ENCODE measurements around the gene ACAP2.
"Not testable (repeated sequence)": the region's sequence is repeated elsewhere in the genome, so short reads cannot be mapped to it uniquely, and the experiment has no call there.

The ACAP2 gene

DNA sequence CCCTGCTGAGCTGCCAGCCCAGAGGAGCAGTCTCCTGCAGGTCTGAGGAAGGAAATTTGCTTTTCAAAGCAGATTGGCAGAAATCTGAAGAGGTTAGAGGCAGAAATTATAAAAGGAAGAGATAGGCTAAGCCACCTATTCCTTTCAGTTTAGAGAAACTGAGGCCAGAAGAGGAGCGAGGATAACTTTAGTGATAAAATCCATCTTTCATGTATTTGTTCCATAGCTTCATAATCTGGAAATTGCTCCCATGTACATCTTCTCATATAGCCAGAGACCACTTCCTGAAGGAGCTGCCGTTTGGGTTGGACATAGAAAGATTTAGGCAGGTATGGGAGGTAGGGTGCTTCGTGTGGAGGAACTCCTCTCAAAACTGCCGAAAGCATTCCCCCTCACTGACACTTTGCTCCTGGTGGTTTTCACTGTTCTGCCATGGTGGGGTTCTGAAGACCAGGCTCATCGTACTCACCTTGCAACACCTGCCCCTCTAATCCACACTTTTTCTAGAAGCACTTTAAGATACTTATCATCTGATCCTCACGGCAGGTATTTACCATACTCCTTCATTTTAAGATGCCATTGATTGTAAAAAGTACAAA, 670 bp upstream of the ACAP2 start:
- DNase-seq, result peak; percentile 48

DNA sequence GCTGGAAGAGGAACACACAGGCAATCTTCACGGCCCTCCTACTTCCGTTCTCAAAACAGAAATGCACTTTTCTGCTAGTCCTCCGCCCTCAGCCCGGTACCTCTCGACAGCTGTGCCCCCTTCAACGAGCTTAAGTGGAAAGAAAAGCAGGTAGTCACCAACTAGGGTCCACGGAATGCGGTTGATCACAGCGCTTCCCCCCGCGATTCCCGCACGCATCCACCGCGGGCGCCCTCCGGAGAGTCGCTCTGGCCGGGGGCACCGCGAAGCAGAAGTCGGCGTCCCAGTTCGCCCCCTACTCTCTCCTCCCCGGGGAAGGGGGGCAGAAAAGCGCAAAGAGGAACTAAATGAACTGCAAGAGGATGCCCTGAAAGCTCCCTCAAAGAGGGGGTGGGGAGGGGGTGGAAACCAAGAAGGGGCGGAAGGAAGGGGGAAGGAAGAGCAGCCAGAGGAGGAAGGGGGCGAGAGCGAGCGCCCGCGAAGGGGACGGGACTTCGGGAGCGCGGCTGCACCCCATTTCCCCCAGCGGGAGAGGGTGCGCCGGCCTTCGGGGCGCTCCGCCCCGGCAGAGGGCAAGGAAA, 738 bp downstream of the ACAP2 start:
- DNase-seq, result peak; percentile 48

DNA sequence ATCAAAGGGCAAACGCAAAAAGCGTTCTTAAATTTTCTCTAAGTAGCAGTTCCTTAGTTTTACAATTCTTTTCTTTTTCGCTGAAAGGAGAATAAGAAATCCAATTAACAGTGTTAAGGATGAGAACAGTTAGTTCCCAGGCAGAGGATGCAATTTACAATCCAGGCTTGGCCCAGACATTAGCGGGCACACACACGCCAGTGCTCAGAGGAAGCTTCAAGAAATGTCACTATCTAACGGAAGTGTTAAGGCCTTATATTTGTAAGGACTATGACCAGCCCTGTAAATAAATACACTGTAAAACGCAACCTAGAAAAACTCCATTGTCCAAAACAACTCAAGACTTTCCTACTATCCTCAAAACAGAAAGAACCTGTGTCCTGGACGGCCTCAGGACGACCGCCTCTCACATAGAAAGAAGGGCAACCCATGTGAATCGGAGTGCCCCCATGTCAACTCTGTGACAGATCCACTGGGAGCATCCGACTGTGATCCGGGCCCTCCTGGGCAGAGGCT, 1.3 kb downstream of the ACAP2 start:
- peak; percentile 65 for DNase-seq

DNA sequence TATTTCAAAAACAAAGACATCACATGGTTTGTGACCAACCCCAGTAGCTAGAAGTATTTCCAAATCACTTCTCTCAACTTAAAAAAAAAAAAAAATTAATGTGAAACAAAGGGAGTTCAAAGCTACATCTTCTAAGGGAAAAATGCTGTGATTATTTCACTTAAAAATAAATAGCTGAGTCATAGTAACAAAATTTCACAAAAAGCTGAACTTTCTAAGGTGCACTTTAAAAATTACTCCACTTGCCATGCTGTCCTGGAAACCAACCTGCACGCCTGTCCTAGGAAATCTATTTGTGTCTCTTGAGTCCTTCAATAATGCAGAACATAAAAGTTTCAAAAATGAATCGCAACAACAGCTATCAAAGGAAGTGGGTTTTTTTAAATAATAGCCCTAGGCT, 1.8 kb downstream of the ACAP2 start:
- no peak for DNase-seq

DNA sequence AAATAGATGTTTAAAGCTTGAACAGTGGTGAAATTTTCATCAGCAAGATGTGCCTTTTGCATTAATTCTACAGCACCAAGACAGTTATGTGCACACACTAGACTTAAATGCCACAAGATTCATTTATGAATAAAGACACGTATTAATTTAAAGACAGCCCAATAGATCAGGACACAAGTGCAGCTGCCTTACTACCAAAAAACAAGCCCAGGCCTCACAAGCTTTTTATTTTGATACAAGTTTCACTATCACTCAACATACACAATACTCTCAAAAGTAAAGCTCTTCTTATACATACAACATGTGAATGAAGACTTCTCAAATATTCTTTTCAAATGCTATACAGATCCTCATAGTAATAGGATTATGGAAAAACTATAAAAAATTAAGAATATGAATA, 2.4 kb downstream of the ACAP2 start:
- no peak for DNase-seq

DNA sequence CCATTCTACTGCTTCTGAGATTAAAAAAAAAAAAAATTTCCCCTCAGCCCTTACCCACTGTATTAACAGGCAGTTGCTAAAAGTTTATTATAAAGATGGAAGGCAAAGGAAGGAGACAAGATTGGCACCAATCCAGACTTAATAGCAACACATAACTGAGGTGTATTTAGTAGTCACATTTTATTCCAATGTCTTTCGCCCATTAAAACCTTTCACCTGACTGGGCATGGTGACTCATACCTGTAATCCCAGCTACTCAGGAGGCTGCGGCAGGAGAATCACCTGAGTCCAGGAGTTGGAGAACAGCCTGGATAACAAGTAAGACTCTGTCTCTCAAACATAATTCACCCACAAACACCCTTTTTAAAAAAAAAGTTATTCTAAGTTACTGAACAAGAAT, 4.4 kb downstream of the ACAP2 start:
- peak; percentile 22 for DNase-seq

DNA sequence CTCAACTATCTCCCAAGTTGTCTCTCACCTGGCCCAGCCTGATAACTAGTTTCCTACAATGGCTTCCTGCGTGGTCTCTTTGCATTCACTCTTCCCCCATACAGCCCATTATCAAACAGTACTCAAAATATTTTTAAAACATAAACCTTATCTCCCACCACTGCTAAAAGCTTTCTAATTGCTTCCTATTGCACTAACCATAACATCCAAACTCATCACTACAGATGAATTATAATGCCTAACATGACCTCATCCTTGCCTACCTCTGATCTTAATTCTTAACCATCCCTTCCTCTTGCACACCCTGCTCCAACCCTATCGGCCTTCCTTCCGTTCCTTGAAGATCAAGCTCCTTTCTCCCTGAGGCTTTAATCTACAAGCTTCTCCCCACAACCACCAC, 17.0 kb downstream of the ACAP2 start:
- no peak for DNase-seq

DNA sequence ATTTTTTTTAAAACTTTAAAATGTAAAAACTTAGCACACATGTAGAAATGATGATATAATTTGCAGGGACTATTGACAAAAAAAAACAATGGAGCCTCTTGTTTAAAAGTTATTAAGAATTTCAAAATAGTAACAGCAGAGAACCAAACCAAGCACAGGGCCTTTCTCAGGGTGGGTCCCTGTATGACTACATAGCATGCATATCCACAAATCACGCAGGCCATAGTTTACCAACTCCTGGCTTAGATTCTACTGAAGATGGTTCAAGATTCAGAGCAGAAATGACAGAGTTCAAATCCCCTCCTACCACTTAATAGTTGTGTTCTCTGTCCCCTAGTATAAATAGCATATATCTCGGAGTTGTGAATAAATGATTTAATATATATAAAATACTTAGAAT, 19.0 kb downstream of the ACAP2 start:
- no peak for DNase-seq

DNA sequence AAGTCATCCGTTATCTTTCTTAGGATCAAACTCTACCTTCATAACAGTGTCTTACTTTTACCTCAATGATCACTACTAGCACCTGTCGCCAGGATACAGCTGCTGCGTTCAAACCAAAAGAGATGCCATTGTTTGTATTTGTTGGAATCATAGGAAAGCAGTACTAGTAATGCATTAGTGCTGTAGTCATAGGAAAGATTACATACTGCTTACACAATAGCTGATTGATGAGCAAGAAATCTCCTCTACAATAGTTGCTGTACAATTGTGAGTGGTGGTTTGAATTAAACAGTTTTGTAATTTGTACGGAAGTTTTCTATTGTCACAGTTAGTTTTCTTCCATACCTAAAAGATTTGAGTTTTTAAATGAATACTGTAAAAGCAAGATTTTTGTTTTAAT, 21.4 kb downstream of the ACAP2 start:
- DNase-seq, result no peak

DNA sequence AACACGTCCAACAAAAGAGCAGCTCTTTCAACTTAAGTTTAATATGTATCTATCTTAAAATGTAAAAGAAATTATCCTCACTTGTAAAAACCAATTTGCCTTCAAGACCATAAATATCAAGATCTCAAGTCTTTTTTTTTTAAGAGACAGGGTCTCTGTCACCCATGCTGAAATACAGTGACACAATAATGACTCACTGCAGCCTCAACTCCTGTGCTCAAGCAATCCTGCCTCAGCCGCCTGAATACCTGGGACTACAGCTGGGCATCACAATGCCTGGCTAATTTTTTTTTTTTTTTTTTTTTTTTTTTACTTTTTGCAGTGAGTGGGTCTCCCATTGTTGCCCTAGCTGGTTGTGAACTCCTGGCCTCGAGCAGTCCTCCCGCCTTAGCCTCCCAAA, 26.0 kb downstream of the ACAP2 start:
- DNase-seq, result no peak

DNA sequence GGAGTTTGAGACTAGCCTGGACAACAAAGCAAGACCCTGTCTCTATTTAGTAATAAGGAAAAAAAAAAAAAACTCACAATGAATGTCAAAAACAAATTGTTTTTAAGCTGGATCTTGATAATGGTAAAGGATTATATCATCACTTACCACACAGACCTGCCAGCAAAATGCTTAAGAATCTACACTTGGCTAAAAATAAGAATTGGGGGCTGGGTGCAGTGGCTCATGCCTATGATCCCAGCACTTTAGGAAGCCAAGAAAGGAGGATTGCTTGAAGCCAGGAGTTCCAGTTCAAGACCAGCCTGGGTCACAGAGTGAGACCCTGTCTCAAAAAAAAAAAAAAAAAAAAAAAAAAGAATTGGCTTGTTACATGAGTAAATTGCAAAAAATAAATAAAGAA, 31.0 kb downstream of the ACAP2 start:
- DNase-seq, result no peak

DNA sequence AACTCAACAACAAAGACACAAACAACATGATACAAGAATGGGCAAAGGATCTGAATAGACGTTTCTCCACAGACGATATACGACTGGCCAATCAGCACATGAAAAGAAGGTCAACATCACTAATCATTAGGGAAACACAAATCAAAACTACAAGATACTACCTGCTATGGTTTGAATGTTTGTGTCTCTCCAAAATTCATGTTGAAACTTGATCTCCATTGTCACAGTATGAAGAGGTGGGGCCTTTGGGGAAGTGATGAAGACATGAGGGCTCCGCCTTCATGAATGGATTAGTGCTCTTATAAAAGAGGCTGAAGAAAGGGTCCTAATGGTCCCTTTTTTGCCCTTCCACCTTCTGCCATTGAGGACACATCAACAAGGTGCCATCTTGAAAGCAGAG, 32.3 kb downstream of the ACAP2 start:
- DNase-seq, result no peak

DNA sequence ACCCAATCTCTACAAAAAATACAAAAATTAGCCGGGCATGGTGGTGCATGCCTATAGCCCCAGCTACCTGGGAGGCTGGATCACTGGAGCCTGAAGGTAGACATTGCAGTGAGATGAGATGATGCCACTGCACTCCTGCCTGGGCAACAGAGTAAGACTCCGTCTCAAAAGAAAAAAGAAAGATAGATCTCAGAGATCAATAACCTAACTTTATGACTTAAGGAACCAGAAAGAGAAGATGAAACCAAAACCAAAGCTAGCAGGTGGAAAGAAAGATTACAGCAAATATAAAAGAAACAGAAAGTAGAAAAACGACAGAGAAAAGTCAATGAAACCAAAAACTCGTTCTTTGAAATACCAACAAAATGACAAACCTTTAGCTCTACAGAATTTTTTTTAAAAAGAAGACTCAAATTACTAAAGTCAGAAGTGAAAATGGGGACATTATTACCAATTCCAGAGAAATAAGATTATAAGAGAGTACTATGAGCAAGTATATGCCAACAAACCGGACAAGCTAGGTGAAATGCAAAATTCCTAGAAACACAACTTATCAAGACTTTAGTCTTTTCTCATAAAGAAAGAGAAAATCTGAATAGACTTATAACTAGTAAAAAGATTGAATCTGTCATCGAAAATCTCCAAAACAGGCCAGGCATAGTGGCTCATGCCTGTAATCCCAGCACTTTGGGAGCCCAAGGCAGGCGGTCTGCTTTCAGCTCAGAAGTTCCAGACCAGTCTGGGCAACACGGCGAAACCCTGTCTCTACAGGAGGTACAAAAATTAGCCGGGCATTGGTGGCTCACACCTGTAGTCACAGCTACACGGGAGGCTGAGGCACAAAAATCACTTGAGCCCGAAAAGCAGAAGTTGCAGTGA, 35.0 kb downstream of the ACAP2 start:
- no peak for DNase-seq

DNA sequence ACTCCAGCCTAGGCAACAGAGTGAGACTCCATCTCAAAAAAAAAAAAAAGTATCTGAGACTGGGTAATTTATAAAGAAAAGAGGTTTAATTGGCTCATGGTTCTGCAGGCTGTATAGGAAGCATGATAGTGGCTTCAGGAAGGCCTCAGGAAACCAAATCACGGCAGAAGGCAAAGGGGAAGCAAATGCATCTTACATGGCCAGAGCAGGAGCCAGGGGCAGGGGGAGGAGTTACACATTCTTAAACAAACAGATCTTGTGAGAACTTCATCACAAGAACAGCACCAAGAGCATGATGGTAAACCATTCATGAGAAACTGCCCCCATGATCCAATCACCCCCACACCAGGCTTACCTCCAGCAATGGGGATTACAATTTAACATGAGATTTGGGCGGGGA, 37.2 kb downstream of the ACAP2 start:
- DNase-seq, result no peak

DNA sequence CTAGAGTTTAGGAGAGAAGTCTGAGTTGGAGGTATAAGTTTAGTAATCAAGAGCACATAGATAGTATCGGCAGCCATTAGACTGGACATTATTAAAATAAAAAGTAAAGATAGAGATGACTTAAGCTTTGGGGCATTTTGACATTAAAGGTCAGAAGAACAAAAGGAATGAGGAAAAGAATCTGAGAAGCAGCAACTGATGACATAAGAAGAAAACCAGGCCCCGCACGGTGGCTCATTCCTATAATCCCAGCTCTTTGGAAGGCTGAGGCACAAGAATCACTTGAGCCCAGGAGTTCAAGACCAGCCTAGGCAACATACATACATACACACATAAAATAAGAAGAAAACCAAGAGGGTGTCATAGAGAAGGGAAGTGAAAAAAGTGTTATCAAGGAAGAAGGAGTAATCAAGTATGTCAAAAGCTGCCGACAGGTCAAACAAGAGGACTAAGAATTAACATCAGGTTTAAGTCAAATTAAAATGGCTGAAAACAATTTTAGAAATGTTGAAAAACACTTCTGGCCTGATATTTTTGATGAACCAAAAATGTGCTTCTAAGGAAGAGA, 38.9 kb downstream of the ACAP2 start:
- no peak for DNase-seq

DNA sequence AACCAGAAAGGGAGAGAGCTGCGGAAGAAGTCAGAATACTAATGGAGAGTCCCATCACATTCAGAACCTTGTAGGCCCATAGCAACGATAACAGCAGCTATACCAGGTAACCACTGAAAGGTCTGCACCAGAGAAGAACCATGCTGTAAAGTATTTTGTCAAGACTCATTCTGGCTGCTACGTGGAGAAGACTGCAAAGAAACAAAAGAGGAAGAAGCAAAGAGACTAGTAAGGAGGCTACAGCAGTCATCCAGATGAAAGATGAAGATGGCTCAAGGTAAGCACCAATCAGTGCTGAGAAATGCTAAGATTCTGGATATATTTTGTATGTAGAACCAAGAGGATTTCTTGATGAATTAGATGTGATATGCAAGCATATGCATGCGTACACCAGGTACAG, 39.6 kb downstream of the ACAP2 start:
- DNase-seq, result no peak

DNA sequence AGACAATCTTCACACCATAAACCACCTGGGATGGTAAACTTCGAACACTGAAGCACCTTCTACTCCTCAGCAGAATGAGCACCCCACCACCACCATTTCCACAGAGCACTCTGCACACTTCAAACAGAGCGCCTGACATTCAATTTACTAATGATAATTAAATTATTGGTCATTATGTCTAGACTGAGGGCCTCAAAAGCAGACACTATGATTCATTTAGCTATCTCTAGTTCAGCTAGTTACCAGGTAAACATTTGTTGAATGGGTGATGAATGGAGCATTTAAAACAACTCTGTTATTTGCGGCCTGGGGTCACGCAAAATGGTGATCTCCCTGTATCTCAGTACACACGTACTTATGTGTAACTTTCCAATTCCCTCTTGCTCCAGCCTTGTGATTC, 40.9 kb downstream of the ACAP2 start:
- DNase-seq, result no peak

DNA sequence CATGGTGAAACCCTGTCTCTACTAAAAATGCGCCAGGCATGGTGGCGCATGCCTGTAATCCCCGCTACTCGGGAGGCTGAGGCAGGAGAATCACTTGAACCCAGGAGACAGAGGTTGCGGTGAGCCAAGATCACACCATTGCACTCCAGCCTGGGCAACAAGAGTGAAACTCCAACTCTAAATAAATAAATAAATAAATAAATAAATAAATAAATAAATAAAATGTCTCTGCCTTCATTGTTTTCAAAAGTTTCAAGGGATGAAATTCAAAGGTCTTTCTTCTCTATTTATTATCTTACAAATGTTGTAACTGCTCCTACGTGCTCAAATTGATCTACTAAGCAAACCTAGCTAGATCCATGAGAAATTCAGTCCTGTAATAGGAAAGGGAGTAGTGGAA, 44.4 kb downstream of the ACAP2 start:
- not testable (repeated sequence) for DNase-seq

DNA sequence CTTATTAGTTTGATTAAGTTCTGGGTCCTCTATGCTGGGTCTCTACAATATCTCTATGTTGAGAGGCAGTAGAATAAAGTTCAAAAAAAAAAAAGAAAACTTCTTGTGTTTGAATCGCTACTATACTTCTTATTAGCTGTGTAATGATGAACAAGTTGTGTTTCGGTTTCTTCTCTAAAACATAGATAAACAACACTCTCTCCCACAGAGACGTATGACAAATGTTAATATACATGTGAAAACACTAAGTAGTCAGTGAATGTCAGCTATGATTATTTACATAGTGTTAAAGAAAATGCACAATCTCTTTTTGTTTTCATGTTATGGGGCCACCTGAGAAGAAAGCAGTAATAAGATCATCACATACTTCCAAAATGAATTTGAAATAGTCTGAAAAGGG, 45.3 kb downstream of the ACAP2 start:
- DNase-seq, result no peak

DNA sequence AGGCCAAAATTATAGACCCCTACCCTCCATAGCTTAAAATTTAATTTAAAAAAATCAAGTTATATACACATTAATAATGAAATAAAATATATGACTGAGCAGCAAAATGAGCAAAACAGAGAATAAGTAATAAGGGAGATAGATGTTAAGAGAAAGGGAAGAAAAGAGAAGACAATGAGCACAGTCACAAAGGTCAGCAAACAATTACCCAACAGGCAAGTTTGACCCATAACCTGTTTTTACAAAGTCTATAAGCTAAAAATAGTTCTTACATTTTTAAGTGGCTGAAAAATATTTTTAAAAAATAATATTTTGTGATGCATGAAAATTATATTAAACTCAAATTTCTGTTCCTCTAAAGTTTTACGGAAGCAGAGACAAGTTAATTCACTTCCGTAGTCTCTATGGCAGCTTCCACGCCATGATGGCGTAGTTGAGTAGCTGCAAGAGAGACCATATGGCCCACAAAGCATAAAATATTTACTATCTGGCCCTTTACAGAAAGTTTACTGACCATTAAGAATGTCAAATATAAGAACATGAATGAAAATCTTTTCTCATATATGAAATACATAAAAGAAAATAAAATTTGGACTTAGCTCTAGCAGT, 47.5 kb downstream of the ACAP2 start:
- no peak for DNase-seq

DNA sequence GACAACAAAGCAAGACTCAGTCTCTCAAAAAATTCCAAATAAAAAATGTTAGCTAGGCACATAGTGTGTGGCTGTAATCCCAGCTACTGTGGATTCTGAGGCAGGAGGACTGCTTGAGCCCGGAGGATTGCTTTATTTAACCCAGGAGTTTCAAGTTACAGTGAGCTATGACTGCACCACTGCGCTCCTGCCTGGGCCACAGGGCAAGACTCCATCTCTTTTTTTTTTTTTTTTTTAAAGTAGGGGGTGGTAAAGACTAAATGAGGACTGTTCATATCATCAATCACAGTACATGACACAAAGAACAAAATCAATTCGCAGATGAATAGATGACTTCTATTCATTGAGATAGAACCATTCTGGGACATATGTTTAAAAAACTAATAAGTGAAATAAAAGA, 48.1 kb downstream of the ACAP2 start:
- DNase-seq, result no peak

DNA sequence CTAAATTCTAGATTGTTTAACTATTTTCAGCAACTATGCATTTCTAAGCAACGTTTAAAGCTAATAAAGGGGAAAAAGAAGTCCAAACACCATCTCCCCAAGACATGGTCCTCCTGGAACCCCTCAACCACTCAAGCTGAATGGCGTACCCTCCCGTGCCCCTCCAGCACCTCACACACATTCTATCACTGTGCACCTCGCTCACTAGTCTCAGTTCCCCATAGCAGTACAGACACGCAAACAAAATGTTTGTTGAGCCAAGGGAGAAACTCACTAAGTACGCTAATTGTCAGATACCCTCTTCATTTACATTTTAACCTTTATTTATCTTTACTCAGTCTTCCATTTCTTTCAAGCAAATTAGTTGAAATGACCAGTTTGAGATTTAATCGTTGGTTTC, 48.8 kb downstream of the ACAP2 start:
- DNase-seq, result no peak

DNA sequence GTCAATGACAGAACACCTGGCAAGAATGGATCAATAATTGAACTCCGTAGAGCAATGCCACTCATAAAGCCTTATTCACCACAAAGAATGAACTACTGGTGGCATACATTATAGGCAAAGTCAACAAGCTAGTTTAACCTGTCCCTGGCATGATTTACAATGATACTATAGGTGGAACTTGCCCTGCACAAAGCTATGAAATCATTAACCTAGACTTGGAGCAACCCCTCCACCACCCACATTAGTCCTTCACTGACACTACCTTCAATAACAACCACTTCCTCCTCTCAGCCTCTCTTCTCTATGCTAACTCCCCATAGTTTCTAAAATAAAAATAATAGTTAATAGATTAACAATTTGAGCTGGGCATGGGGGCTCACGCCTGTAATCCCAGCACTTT, 54.4 kb downstream of the ACAP2 start:
- DNase-seq, result peak; percentile 11

Data from DMS53 (cell line).